Measurements from ENCODE around the gene ADSL. TPM values are rescaled to one million over a fixed set of nuclear protein-coding genes. Genes with fewer than 3 reads are reported as not detected.

ADSL gene
- total RNA-seq, 1 donor from 2014 or later, result 41.0 TPM

DNA sequence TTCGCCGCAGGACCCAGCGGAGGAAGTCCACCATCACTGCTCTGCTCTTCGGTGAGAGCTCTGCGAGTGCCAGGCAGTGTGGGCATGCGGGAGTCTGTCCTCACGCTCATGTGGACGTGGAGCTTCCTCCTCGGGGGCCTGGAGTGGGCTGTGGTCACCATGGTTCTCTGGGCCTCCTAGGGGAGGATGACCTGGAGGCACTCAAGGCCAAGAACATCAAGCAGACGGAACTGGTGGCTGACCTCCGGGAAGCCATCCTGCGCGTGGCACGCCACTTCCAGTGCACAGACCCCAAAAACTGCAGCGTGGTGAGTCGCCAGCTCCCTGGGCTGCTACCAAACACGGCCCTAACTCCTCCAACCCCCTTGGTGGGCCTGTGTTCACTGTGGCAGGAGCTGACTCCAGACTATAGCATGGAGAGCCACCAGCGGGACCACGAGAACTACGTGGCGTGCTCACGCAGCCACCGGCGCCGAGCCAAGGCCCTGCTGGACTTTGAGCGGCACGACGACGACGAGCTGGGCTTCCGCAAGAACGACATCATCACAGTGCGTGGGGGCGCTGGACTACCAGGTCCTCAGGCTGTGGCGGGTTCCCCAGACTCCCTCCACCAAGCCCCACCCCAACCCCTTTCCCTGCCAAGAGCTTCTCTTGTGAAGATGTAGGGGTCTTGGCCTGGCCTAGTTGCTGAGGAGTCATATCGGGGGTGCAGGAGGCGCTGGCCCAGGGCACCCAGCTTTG, 60.9 kb downstream of the ADSL start:
- no peaks in the 10 kb centered on the region for H3K9me3 ChIP-seq
- no peak overlapping the region for H3K27ac ChIP-seq
- TF ChIP-seq POLR2AphosphoS5 (IDR thresholded peaks at IDR 0.05; ENCODE audit: insufficient read depth in 1 of 2, low read depth in 1 of 2) (no peak), POLR2A (IDR thresholded peaks at IDR 0.05) (no peak)
- TF ChIP-seq, protein P1, sequence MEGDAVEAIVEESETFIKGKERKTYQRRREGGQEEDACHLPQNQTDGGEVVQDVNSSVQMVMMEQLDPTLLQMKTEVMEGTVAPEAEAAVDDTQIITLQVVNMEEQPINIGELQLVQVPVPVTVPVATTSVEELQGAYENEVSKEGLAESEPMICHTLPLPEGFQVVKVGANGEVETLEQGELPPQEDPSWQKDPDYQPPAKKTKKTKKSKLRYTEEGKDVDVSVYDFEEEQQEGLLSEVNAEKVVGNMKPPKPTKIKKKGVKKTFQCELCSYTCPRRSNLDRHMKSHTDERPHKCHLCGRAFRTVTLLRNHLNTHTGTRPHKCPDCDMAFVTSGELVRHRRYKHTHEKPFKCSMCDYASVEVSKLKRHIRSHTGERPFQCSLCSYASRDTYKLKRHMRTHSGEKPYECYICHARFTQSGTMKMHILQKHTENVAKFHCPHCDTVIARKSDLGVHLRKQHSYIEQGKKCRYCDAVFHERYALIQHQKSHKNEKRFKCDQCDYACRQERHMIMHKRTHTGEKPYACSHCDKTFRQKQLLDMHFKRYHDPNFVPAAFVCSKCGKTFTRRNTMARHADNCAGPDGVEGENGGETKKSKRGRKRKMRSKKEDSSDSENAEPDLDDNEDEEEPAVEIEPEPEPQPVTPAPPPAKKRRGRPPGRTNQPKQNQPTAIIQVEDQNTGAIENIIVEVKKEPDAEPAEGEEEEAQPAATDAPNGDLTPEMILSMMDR (IDR thresholded peaks at IDR 0.05), result no peak
- H3K4me3 ChIP-seq, result no peak overlapping the region
- intact Hi-C loops (cut with DNase I), result no loop called here
- peaks cover 4 to 76% of the 10 kb centered on the region in 2 donors for H3K36me3 ChIP-seq
- H3K27me3 ChIP-seq, result no peaks in the 10 kb centered on the region
- peak in 1 of 2 donors; percentile 80 for DNase-seq (ENCODE audit: extremely low spot score in 2 of 2)
- no peaks in the 10 kb centered on the region for H3K4me1 ChIP-seq

DNA sequence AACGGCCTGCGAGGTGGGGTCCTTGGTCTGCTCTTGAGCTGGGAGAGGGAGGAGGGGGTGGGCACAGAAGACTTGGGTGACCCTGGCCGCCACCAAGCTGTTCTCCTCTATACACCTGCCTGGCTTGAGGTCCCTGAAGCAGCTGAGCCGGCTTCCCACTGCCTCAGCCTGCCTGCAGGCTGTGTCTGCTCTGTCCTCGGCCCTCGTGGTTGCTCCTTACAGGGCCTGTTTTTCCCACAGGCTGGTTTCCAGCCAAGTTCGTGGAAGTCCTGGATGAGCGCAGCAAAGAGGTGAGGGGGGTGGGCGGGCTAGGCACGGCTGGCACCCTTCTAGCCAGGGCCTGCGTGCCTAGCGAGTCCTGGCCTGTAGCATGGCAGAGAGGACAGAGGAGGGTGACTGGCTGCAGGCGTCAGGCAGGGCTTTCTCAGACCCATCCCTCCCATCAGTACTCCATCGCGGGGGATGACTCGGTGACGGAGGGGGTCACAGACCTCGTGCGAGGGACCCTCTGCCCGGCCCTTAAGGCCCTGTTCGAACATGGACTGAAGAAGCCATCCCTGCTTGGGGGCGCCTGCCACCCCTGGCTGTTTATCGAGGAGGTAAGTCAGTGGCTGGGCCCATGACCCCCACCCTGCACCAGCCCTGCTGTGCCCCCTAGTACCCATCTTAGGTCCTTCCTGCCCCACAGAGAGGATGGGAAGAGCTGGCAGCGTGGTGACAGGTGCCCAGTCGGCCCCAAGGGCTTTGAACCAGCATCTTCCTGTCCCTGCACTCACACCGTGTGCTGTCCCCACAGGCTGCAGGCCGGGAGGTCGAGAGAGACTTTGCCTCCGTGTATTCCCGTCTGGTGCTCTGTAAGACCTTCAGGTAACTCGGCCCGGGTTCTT, 61.8 kb downstream of the ADSL start:
- H3K27me3 ChIP-seq, result no peaks in the 10 kb centered on the region
- no peak overlapping the region for H3K27ac ChIP-seq
- H3K36me3 ChIP-seq, result peaks cover 4 to 74% of the 10 kb centered on the region in 2 donors
- no peaks in the 10 kb centered on the region for H3K4me1 ChIP-seq
- no peaks in the 10 kb centered on the region for H3K9me3 ChIP-seq
- peak in 1 of 2 donors; percentile 86 for DNase-seq (ENCODE audit: extremely low spot score in 2 of 2)
- intact Hi-C loops (cut with DNase I), result no loop called here
- TF ChIP-seq, protein P1 (IDR thresholded peaks at IDR 0.05), result no peak
- TF ChIP-seq POLR2A (IDR thresholded peaks at IDR 0.05) (no peak), POLR2AphosphoS5 (IDR thresholded peaks at IDR 0.05; ENCODE audit: insufficient read depth in 1 of 2, low read depth in 1 of 2) (no peak)
- no peak overlapping the region for H3K4me3 ChIP-seq

DNA sequence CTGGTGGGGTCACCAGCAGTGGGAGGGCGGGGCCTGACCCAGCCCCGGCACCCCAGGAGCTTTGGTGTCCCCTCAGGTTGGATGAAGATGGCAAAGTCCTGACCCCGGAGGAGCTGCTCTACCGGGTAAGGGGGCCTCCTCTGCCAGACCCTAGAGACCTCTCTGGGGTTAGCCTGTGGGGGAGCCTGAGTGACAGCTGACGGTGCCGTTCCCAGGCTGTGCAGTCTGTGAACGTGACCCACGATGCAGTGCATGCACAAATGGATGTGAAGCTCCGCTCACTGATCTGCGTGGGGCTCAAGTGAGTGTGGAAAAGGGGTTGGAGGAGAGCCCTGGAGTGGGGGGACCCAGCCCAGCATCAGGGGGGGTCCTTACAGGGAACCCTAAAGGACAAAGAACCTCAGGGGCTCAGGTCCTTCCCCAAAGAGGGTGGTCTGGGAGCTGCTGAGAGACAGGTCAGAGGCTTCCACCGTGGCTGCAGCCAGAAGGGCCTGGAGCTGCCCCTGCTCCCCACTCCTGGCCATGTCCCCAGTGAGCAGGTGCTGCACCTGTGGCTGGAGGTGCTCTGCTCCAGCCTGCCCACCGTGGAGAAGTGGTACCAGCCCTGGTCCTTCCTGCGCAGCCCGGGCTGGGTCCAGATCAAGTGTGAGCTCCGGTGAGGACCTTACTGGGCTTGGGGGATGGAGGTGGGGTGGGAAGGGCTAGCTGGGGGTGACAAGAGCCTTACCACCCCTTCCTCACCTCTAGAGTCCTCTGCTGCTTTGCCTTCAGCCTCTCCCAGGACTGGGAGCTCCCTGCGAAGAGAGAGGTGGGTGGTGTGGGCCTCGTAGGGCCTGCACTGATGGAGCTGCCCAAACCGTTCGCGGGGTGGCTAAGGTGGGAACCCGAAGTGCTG, 62.7 kb downstream of the ADSL start:
- TF ChIP-seq, protein P1 (IDR thresholded peaks at IDR 0.05), result no peak
- TF ChIP-seq POLR2AphosphoS5 (IDR thresholded peaks at IDR 0.05; ENCODE audit: insufficient read depth in 1 of 2, low read depth in 1 of 2) (no peak), POLR2A (IDR thresholded peaks at IDR 0.05) (no peak)
- Histone ChIP-seq H3K27me3 (no peaks in the 10 kb centered on the region), H3K36me3 (peaks cover 4 to 73% of the 10 kb centered on the region in 2 donors), H3K9me3 (no peaks in the 10 kb centered on the region), H3K4me3 (no peak overlapping the region), H3K27ac (no peak overlapping the region), H3K4me1 (no peaks in the 10 kb centered on the region)
- intact Hi-C loops (cut with DNase I), result no loop called here
- peak in 1 of 2 donors; percentile 79 for DNase-seq (ENCODE audit: extremely low spot score in 2 of 2)

DNA sequence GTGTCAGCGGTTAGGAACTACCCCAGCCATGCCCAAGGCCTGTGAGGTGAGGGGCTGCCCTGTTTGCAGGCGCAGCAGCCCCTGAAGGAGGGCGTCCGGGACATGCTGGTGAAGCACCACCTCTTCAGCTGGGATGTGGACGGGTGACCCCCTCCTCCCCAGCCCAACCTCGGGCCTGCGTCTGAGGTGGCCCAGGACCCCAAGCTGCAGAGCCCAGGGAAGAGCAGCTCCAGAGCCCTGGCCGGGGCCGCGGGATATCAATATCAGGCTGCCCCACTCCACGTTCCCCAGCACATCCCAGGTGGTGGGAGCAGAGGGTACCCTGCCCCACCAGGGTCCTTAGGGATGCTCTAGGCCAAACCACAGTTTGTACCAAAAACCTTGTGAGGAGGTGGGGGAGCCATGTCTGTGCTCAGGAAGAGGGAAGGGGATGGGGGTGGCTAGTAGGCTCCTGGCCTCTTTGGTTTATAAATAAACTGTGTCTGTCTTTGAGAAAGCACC, 63.4 kb downstream of the ADSL start:
- DNase-seq (ENCODE audit: extremely low spot score in 2 of 2), result no peak
- Histone ChIP-seq H3K9me3 (no peaks in the 10 kb centered on the region), H3K4me3 (no peak overlapping the region), H3K4me1 (no peaks in the 10 kb centered on the region), H3K36me3 (peaks cover 4 to 66% of the 10 kb centered on the region in 2 donors), H3K27me3 (no peaks in the 10 kb centered on the region), H3K27ac (no peak overlapping the region)
- TF ChIP-seq, protein P1 (IDR thresholded peaks at IDR 0.05), result no peak
- peak in 1 of 2 donors; percentile 21 for TF ChIP-seq POLR2AphosphoS5 (IDR thresholded peaks at IDR 0.05; ENCODE audit: insufficient read depth in 1 of 2, low read depth in 1 of 2)
- intact Hi-C loops (cut with DNase I), result no loop called here
